G401.6 (cell line): Measurements from ENCODE around the gene ADI1.
"Not testable (repeated sequence)": the region's sequence is repeated elsewhere in the genome, so short reads cannot be mapped to it uniquely, and the experiment has no call there.

Experiments
- FAIRE-seq: peaks from 2 replicates; lab custom pipeline; 2012; peaks lifted over from hg19 to GRCh38; lab: Jason Lieb, UNC

Gene ADI1

GRCh38 chr2:3462493-3463104 is 56.7 kb downstream of the ADI1 start:
- no peak for FAIRE-seq

GRCh38 chr2:3461801-3462492 is 57.4 kb downstream of the ADI1 start:
- FAIRE-seq = peak; percentile 94

GRCh38 chr2:3460831-3461800 is 58.2 kb downstream of the ADI1 start:
- FAIRE-seq = no peak

GRCh38 chr2:3460156-3460555 is 59.2 kb downstream of the ADI1 start:
- FAIRE-seq = no peak

GRCh38 chr2:3459185-3460015 is 59.9 kb downstream of the ADI1 start:
- FAIRE-seq = no peak

- no peak for FAIRE-seq
Observed at GRCh38 chr2:3458396-3459184, 60.7 kb downstream of the ADI1 start.

- no peak for FAIRE-seq
Observed at GRCh38 chr2:3457524-3458395, 61.6 kb downstream of the ADI1 start.

- no peak for FAIRE-seq
Observed at GRCh38 chr2:3456125-3456524, 63.2 kb downstream of the ADI1 start.

GRCh38 chr2:3454802-3455201 is 64.5 kb downstream of the ADI1 start:
- FAIRE-seq = no peak

- not testable (repeated sequence) for FAIRE-seq
Observed at GRCh38 chr2:3454005-3454404, 65.3 kb downstream of the ADI1 start.

- no peak for FAIRE-seq
Observed at GRCh38 chr2:3453190-3453999, 65.9 kb downstream of the ADI1 start.

GRCh38 chr2:3451926-3452671 is 67.2 kb downstream of the ADI1 start:
- FAIRE-seq = no peak

- FAIRE-seq = no peak
Observed at GRCh38 chr2:3451169-3451568, 68.2 kb downstream of the ADI1 start.

GRCh38 chr2:3450385-3451010 is 68.8 kb downstream of the ADI1 start:
- FAIRE-seq = no peak

GRCh38 chr2:3449936-3450335 is 69.4 kb downstream of the ADI1 start:
- no peak for FAIRE-seq

- no peak for FAIRE-seq
Observed at GRCh38 chr2:3449086-3449485, 70.2 kb downstream of the ADI1 start.

GRCh38 chr2:3448441-3448911 is 70.9 kb downstream of the ADI1 start:
- not testable (repeated sequence) for FAIRE-seq

GRCh38 chr2:3447789-3448317 is 71.5 kb downstream of the ADI1 start:
- no peak for FAIRE-seq
